Measurements from ENCODE around the gene MINK1. TPM values are rescaled to one million over a fixed set of nuclear protein-coding genes. Genes with fewer than 3 reads are reported as not detected.

Gene MINK1
- total RNA-seq, 1 donor from 2014 or later, result 26.2 TPM

- H3K4me2 ChIP-seq, result no peak overlapping the region
- DNase-seq (ENCODE audit: low spot score), result no peak
- no peaks in the 10 kb centered on the region for H3K36me3 ChIP-seq
- Mint-ChIP-seq H3K27ac (no peak overlapping the region), H3K27me3 (ENCODE audit: insufficient read depth, low read depth) (peaks cover 11% of the 10 kb centered on the region), H3K9me3 (no peaks in the 10 kb centered on the region), H3K4me3 (peak overlapping the region; percentile 96), H3K36me3 (peaks cover 30% of the 10 kb centered on the region), H3K4me1 (peaks cover 44% of the 10 kb centered on the region)
- no peak overlapping the region for H3K27ac ChIP-seq
- H3F3A ChIP-seq (ENCODE audit: low read depth), result peaks cover 83% of the 10 kb centered on the region
- peaks cover 62% of the 10 kb centered on the region for H4K20me1 ChIP-seq (ENCODE audit: low read depth)
- peaks cover 25% of the 10 kb centered on the region for H3K4me1 ChIP-seq
- no peak overlapping the region for H3K9ac ChIP-seq
- peaks cover 87% of the 10 kb centered on the region for H3K79me2 ChIP-seq (ENCODE audit: low read depth)
- no peak overlapping the region for H3K4me3 ChIP-seq
- H3K9me3 ChIP-seq (ENCODE audit: low read depth), result no peaks in the 10 kb centered on the region
- TF ChIP-seq CTCF (IDR thresholded peaks at IDR 0.05) (no peak), EZH2phosphoT487 (IDR thresholded peaks at IDR 0.05) (no peak), EZH2 (IDR thresholded peaks at IDR 0.05) (no peak)
- no peak overlapping the region for H2AFZ ChIP-seq (replicated peaks)
- H3K27me3 ChIP-seq, result no peaks in the 10 kb centered on the region
Measured at GRCh38 chr17:4942760-4943508, 109.8 kb downstream of the MINK1 start.

GRCh38 chr17:4944163-4944553 is 111.0 kb downstream of the MINK1 start:
- Histone ChIP-seq H3K9ac (no peak overlapping the region), H3K79me2 (ENCODE audit: low read depth) (peaks cover 82% of the 10 kb centered on the region), H3K36me3 (no peaks in the 10 kb centered on the region), H4K20me1 (ENCODE audit: low read depth) (peaks cover 59% of the 10 kb centered on the region), H3K4me2 (no peak overlapping the region), H3K4me3 (no peak overlapping the region), H3K27me3 (no peaks in the 10 kb centered on the region), H3F3A (ENCODE audit: low read depth) (peaks cover 89% of the 10 kb centered on the region), H2AFZ (replicated peaks) (no peak overlapping the region), H3K27ac (peak overlapping the region; percentile 17), H3K9me3 (ENCODE audit: low read depth) (no peaks in the 10 kb centered on the region), H3K4me1 (peaks cover 17% of the 10 kb centered on the region)
- peaks cover 36% of the 10 kb centered on the region for H3K4me1 Mint-ChIP-seq
- H3K9me3 Mint-ChIP-seq, result no peaks in the 10 kb centered on the region
- DNase-seq (ENCODE audit: low spot score), result no peak
- peaks cover 27% of the 10 kb centered on the region for H3K36me3 Mint-ChIP-seq
- no peak overlapping the region for H3K27ac Mint-ChIP-seq
- H3K27me3 Mint-ChIP-seq (ENCODE audit: insufficient read depth, low read depth), result peaks cover 11% of the 10 kb centered on the region
- peak overlapping the region; percentile 46 for H3K4me3 Mint-ChIP-seq
- TF ChIP-seq EZH2 (IDR thresholded peaks at IDR 0.05) (no peak), EZH2phosphoT487 (IDR thresholded peaks at IDR 0.05) (no peak), CTCF (IDR thresholded peaks at IDR 0.05) (no peak)

GRCh38 chr17:4944554-4945175 is 111.5 kb downstream of the MINK1 start:
- Mint-ChIP-seq H3K9me3 (no peaks in the 10 kb centered on the region), H3K27me3 (ENCODE audit: insufficient read depth, low read depth) (peaks cover 11% of the 10 kb centered on the region), H3K4me1 (peaks cover 34% of the 10 kb centered on the region), H3K36me3 (peaks cover 27% of the 10 kb centered on the region), H3K27ac (no peak overlapping the region), H3K4me3 (peak overlapping the region; percentile 93)
- no peak for TF ChIP-seq CTCF (IDR thresholded peaks at IDR 0.05)
- TF ChIP-seq EZH2 (IDR thresholded peaks at IDR 0.05), result no peak
- TF ChIP-seq EZH2phosphoT487 (IDR thresholded peaks at IDR 0.05), result no peak
- Histone ChIP-seq H2AFZ (replicated peaks) (no peak overlapping the region), H3F3A (ENCODE audit: low read depth) (peaks cover 89% of the 10 kb centered on the region), H3K4me1 (peaks cover 17% of the 10 kb centered on the region), H3K9ac (no peak overlapping the region), H3K4me2 (no peak overlapping the region), H3K9me3 (ENCODE audit: low read depth) (no peaks in the 10 kb centered on the region), H3K27me3 (no peaks in the 10 kb centered on the region), H3K79me2 (ENCODE audit: low read depth) (peaks cover 78% of the 10 kb centered on the region), H4K20me1 (ENCODE audit: low read depth) (peaks cover 58% of the 10 kb centered on the region), H3K36me3 (no peaks in the 10 kb centered on the region), H3K4me3 (no peak overlapping the region), H3K27ac (peak overlapping the region; percentile 17)
- no peak for DNase-seq (ENCODE audit: low spot score)
